Activated naive CD4-positive, alpha-beta T cell treated with anti-CD3 and anti-CD28 coated beads for 36 hours (primary cell): ENCODE data around the gene RPS6KB1. TPM values are rescaled to one million over a fixed set of nuclear protein-coding genes. Genes with fewer than 3 reads are reported as not detected.
"Not testable (repeated sequence)": the region's sequence is repeated elsewhere in the genome, so short reads cannot be mapped to it uniquely, and the experiment has no call there.

Experiments
- CTCF ChIA-PET: fragments of 350-600 bp; sonication (Branson Sonifier 250); formaldehyde crosslinking; loops from one replicate; lab custom pipeline; 2021; ENCODE audit warnings: antibody characterized with exemption; lab: Charles Lee
- DNase-seq: peaks from one replicate; pipeline ENCODE4 v3.0.0-alpha.2; 2020
- H3K27ac Mint-ChIP-seq: one replicate; pipeline ENCODE4 v1.8.0; 2021; ENCODE audit warnings: mild to moderate bottlenecking, mixed read lengths
- H3K27me3 Mint-ChIP-seq: one replicate; pipeline ENCODE4 v1.8.0; 2021; ENCODE audit warnings: low read depth, mixed read lengths
- H3K36me3 Mint-ChIP-seq: one replicate; pipeline ENCODE4 v1.8.0; 2021; ENCODE audit warnings: low read depth, mixed read lengths
- H3K4me1 Mint-ChIP-seq: one replicate; pipeline ENCODE4 v1.8.0; 2021; ENCODE audit warnings: low read depth, mixed read lengths
- H3K4me3 Mint-ChIP-seq: one replicate; pipeline ENCODE4 v1.8.0; 2021; ENCODE audit warnings: mild to moderate bottlenecking, moderate library complexity, mixed read lengths
- H3K9me3 Mint-ChIP-seq: one replicate; pipeline ENCODE4 v1.8.0; 2021; ENCODE audit warnings: mixed read lengths
- intact Hi-C: fragments of 100-400 bp; cut with micrococcal nuclease; formaldehyde crosslinking; loops from one replicate; pipeline ENCODE4 v1.15.1; 2023
- total RNA-seq, 2 experiments: library from RNA; stranded (reverse); gene quantifications; one replicate each; pipeline ENCODE4 v1.2.3, GENCODE V29; 2021

The RPS6KB1 gene
- total RNA-seq, 2 experiments from 2014 or later = 42.1 to 48.5 TPM

- CTCF ChIA-PET = interaction anchor here (0.7 to 1.8 kb wide), 3 partner anchors 16 to 105 kb away, joined by 4 to 10 read pairs (median 6); no protein-coding TSS in a partner anchor
- intact Hi-C loops = loop anchor here (1.0 to 2.0 kb wide), 3 partner anchors 8 to 147 kb away; partner anchors contain the start of genes PTRH2 and VMP1
- peak; percentile 86 for DNase-seq
- Mint-ChIP-seq H3K4me1 (peaks cover 57% of the 10 kb centered on the region), H3K36me3 (no peaks in the 10 kb centered on the region), H3K4me3 (peak overlapping the region; percentile 4), H3K9me3 (no peaks in the 10 kb centered on the region), H3K27ac (peak overlapping the region; percentile 77), H3K27me3 (no peaks in the 10 kb centered on the region)
Observed at GRCh38 chr17:59853168-59853918, 39.6 kb upstream of the RPS6KB1 start.

GRCh38 chr17:59853919-59854729 is 38.8 kb upstream of the RPS6KB1 start:
- not testable (repeated sequence) for H3K4me3 Mint-ChIP-seq, H3K27me3 Mint-ChIP-seq, H3K36me3 Mint-ChIP-seq, H3K27ac Mint-ChIP-seq, H3K9me3 Mint-ChIP-seq, DNase-seq
- peaks cover 53% of the 10 kb centered on the region for H3K4me1 Mint-ChIP-seq
- intact Hi-C loops = loop anchor here (1.0 to 2.0 kb wide), 3 partner anchors 9 to 147 kb away; partner anchors contain the start of genes PTRH2 and VMP1
- CTCF ChIA-PET = interaction anchor here (0.7 to 1.8 kb wide), 4 partner anchors 15 to 106 kb away, joined by 4 to 10 read pairs (median 6); no protein-coding TSS in a partner anchor

DNA sequence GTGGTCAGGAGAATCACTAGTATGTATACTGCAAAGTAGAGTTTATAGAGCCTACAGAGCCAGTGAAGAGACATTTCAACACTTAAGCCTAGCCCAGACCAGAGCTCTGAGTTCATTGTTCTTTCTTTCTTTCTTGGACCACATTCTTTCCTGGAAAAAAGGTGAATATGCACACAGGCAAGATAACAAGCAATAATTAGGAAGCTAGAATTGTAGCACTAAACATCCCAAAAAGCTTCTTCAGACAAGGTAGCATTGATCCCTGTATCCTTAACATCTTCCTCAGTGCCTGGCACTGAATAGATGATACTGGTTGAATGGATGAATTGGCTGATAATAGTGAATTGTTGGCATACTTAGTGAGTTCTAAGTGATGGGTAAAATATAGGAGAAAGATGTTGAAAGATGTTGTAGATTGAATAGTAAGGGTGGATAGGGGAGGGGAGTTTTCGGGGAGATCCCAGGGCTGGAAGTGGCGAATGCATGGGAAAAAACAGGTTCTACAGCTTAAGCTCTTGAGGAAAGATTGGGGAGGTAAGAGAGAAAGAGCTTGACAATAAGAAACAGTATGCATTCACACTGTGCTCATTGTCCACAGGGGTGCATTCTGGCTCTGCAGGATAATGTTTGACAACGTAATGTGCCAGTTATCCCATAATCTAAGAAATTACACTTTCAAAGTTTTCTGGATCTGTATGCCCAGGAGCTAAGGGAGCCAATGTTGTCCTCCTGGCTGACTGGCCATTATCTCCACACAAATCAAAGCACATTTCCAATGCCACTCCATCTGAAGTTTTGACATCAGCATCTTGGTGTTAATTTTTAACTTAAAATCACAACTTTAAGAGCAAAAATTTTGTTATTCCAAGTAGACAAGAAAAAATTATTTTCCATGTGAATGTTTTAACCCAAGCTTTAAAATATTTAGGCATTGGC is 35.8 kb upstream of the RPS6KB1 start:
- Mint-ChIP-seq H3K27me3 (no peaks in the 10 kb centered on the region), H3K27ac (no peak overlapping the region)

DNA sequence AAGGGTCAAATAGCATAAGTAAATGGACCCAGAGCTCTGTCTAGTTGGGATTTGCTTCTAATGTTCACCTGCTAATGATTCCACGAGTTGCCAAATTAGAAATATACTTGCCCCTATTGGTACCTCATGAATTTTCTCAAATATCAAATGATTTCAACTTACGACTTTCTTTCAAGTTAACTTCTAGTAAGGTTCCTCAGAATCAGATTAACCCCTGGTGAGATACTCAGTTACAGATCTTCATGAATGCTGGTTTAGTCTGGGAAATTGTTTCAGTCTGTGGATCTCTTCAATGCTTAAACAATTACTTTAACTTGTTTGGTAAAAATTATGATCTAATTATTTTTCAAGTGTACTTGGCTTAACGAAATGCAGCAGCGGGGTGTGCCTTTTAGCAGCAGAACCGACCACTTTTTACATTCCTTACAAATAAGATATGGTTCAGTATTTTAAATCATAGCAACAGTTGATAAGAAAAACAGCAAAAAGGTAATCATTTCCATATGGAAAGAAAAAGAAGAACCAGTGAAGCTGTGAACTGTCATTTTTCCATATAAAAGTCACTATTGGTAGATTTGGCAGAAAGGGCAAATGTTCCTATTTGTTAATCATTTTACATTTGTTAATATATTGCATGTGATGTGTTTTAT is 34.6 kb upstream of the RPS6KB1 start:
- intact Hi-C loops = no loop called here
- Mint-ChIP-seq H3K27ac (peak overlapping the region; percentile 70), H3K36me3 (peaks cover 6% of the 10 kb centered on the region), H3K9me3 (no peaks in the 10 kb centered on the region), H3K4me3 (no peak overlapping the region), H3K27me3 (no peaks in the 10 kb centered on the region), H3K4me1 (peaks cover 31% of the 10 kb centered on the region)
- no peak for DNase-seq
- CTCF ChIA-PET = interaction anchor here (0.7 to 1.6 kb wide), 8 partner anchors 9 to 97 kb away, joined by 3 to 11 read pairs (median 7); no protein-coding TSS in a partner anchor

More for the DNA sequence above, 35.8 kb upstream of the RPS6KB1 start:
- H3K9me3 Mint-ChIP-seq = no peaks in the 10 kb centered on the region
- H3K4me1 Mint-ChIP-seq = peaks cover 42% of the 10 kb centered on the region
- intact Hi-C loops = no loop called here
- no peak overlapping the region for H3K4me3 Mint-ChIP-seq
- DNase-seq = no peak
- H3K36me3 Mint-ChIP-seq = peaks cover 5% of the 10 kb centered on the region
- CTCF ChIA-PET = interaction anchor here (0.7 to 1.3 kb wide), 3 partner anchors 9 to 72 kb away, joined by 4 to 5 read pairs (median 4); no protein-coding TSS in a partner anchor

DNA sequence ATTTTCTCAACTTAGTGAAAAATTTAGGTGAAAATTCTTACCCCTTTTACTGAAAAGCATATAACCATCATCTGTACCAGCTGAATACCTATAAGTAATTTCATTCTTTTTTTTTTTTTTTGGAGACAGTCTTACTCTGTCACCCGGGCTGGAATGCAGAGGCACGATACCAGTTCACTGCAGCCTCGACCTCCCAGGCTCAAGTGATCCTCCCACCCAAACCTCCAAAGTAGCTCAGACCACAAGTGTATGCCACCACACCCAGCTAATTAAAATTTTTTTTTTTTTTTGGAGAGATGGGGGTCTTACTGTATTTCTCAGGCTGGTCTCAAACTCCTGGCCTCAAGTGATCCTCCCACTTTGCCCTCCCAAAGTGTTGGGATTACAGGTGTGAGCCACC is 34.0 kb upstream of the RPS6KB1 start:
- peak overlapping the region; percentile 74 for H3K27ac Mint-ChIP-seq
- H3K9me3 Mint-ChIP-seq = no peaks in the 10 kb centered on the region
- peaks cover 25% of the 10 kb centered on the region for H3K4me1 Mint-ChIP-seq
- CTCF ChIA-PET = interaction anchor here (1.0 to 1.6 kb wide), 9 partner anchors 10 to 151 kb away, joined by 3 to 11 read pairs (median 4); partner anchors contain the start of genes PTRH2 and VMP1
- H3K36me3 Mint-ChIP-seq = peaks cover 8% of the 10 kb centered on the region
- H3K27me3 Mint-ChIP-seq = no peaks in the 10 kb centered on the region
- intact Hi-C loops = loop anchor here (1.0 kb wide), 3 partner anchors 106 to 338 kb away; no protein-coding TSS in a partner anchor
- H3K4me3 Mint-ChIP-seq = no peak overlapping the region
- DNase-seq = no peak

DNA sequence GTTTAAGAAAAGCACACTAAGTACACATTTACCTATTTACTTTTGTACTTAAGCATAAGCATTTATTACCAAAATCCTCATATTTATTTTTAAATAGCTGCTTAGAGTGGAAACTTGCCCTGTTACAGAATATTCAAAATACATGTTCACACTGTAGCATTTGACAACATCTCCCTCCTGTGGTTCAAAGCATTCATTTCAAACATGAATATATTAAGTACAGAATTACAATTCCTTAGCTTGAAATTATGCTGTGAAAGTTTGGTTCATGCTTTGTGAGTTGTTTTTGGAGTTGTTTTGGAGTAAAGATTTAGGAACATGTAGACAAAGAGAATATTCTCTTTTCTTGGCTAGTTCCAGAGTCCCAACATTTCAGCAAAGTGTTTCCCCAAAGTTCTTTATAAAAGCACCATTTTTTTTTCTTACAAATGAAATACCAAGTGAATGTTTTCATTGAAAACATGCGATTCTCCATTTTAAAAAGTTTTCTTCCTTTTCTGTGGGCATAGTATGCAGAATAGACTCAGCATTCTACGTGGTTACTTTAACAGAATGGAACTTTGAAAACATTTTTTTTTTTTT is 33.4 kb upstream of the RPS6KB1 start:
- intact Hi-C loops = loop anchor here (1.0 kb wide), 3 partner anchors 106 to 338 kb away; no protein-coding TSS in a partner anchor
- Mint-ChIP-seq H3K4me3 (no peak overlapping the region), H3K4me1 (peaks cover 21% of the 10 kb centered on the region), H3K27me3 (no peaks in the 10 kb centered on the region), H3K9me3 (no peaks in the 10 kb centered on the region), H3K27ac (peak overlapping the region; percentile 65), H3K36me3 (peaks cover 9% of the 10 kb centered on the region)
- DNase-seq = no peak
- CTCF ChIA-PET = interaction anchor here (1.0 to 1.6 kb wide), 9 partner anchors 10 to 152 kb away, joined by 3 to 11 read pairs (median 4); partner anchors contain the start of genes PTRH2 and VMP1

DNA sequence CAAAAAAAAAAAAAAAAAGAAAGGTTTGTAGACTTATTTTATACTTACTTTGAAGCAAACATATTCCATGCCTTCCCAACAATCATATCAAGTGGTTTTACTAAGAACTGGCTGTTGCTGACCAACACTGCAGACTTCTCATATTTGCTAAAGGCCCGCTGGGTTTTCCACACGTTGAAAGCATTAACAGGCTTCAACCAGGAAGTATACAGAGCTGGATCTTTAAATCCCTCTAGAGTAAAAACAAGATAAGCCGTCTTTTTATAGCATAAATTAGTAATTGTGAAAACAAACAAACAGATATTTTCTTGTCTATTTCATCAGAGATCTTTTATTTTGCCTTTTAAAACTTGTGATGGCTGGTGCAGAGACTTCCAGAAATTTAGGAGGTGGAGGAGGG is 29.3 kb upstream of the RPS6KB1 start:
- intact Hi-C loops = no loop called here
- H3K9me3 Mint-ChIP-seq = no peaks in the 10 kb centered on the region
- peaks cover 9% of the 10 kb centered on the region for H3K4me1 Mint-ChIP-seq
- CTCF ChIA-PET = interaction anchor here (0.7 to 0.9 kb wide), 2 partner anchors 87 to 110 kb away, joined by 3 to 6 read pairs; no protein-coding TSS in a partner anchor
- DNase-seq = no peak
- H3K27ac Mint-ChIP-seq = no peak overlapping the region
- no peak overlapping the region for H3K4me3 Mint-ChIP-seq
- H3K36me3 Mint-ChIP-seq = peaks cover 14% of the 10 kb centered on the region
- no peaks in the 10 kb centered on the region for H3K27me3 Mint-ChIP-seq

- H3K27ac Mint-ChIP-seq = no peak overlapping the region
- no peak for DNase-seq
- CTCF ChIA-PET = interaction anchor here (1.2 kb wide), 1 partner anchor 124 kb away, joined by 4 read pairs; no protein-coding TSS in a partner anchor
- no peaks in the 10 kb centered on the region for H3K27me3 Mint-ChIP-seq
- no peaks in the 10 kb centered on the region for H3K9me3 Mint-ChIP-seq
- intact Hi-C loops = no loop called here
- peaks cover 6% of the 10 kb centered on the region for H3K36me3 Mint-ChIP-seq
- H3K4me3 Mint-ChIP-seq = no peak overlapping the region
- H3K4me1 Mint-ChIP-seq = no peaks in the 10 kb centered on the region
Observed at GRCh38 chr17:59869941-59870218, 23.0 kb upstream of the RPS6KB1 start.

DNA sequence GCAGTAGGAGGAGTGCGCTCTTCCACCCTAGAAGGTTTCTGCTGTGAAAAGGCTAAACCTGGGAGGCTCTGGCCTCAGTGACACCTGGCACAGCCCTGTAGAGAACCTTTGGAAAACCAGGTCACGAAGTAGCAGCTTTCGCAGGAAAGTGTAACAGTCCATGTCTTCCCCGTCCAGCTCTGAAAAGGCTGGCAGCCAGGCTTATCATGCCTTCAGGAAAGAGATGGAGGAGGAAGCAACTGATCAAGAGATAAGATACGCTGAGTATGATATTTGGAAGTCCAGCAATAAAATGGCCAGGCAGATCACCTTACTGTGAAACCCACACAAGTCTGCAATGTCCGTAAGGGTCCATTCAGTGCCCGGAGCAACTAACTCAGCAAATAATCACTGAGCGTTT is 22.4 kb upstream of the RPS6KB1 start:
- intact Hi-C loops = no loop called here
- peaks cover 5% of the 10 kb centered on the region for H3K36me3 Mint-ChIP-seq
- H3K9me3 Mint-ChIP-seq = no peaks in the 10 kb centered on the region
- H3K27ac Mint-ChIP-seq = no peak overlapping the region
- H3K4me1 Mint-ChIP-seq = no peaks in the 10 kb centered on the region
- H3K27me3 Mint-ChIP-seq = no peaks in the 10 kb centered on the region
- DNase-seq = no peak
- H3K4me3 Mint-ChIP-seq = no peak overlapping the region
- CTCF ChIA-PET = interaction anchor here (1.2 kb wide), 1 partner anchor 124 kb away, joined by 4 read pairs; no protein-coding TSS in a partner anchor

GRCh38 chr17:59872351-59872750 is 20.6 kb upstream of the RPS6KB1 start:
- no peaks in the 10 kb centered on the region for H3K9me3 Mint-ChIP-seq
- intact Hi-C loops = no loop called here
- H3K4me1 Mint-ChIP-seq = no peaks in the 10 kb centered on the region
- CTCF ChIA-PET = interaction anchor here (0.6 to 1.6 kb wide), 2 partner anchors 125 to 165 kb away, joined by 3 to 7 read pairs; no protein-coding TSS in a partner anchor
- no peak overlapping the region for H3K4me3 Mint-ChIP-seq
- H3K27ac Mint-ChIP-seq = no peak overlapping the region
- DNase-seq = no peak
- peaks cover 6% of the 10 kb centered on the region for H3K36me3 Mint-ChIP-seq
- no peaks in the 10 kb centered on the region for H3K27me3 Mint-ChIP-seq
